ENCODE measurements around the gene CDH13. TPM values are rescaled to one million over a fixed set of nuclear protein-coding genes. Genes with fewer than 3 reads are reported as not detected.

The CDH13 gene
- total RNA-seq, 4 donors from 2014 or later: 3.1 to 13.5 (median 8.9) TPM

GRCh38 chr16:83164816-83165215 is 538.0 kb downstream of the CDH13 start:
- no peak for DNase-seq (ENCODE audit: extremely low spot score)
- Histone ChIP-seq H3K4me3 (no peak overlapping the region), H3K27me3 (no peaks in the 10 kb centered on the region), H3K27ac (replicated peaks in 1 of 4) (no peak overlapping the region), H3K4me1 (no peaks in the 10 kb centered on the region), H3K36me3 (no peaks in the 10 kb centered on the region), H3K9me3 (no peaks in the 10 kb centered on the region)
- intact Hi-C loops (cut with DNase I): no loop called here
- TF ChIP-seq EP300 (IDR thresholded peaks at IDR 0.05): no peak
- WGBS: 89% methylated on average over 3 of the region's 3 CpGs

- intact Hi-C loops (cut with DNase I): no loop called here
- TF ChIP-seq EP300 (IDR thresholded peaks at IDR 0.05): no peak
- no peak for TF ChIP-seq CTCF (IDR thresholded peaks at IDR 0.05)
- no peak for TF ChIP-seq POLR2AphosphoS5 (IDR thresholded peaks at IDR 0.05)
- no peak for TF ChIP-seq POLR2A (IDR thresholded peaks at IDR 0.05; ENCODE audit: low read depth)
- Histone ChIP-seq H3K27me3 (no peaks in the 10 kb centered on the region), H3K36me3 (no peaks in the 10 kb centered on the region), H3K27ac (replicated peaks in 1 of 4) (no peak overlapping the region), H3K4me1 (no peaks in the 10 kb centered on the region), H3K4me3 (no peak overlapping the region), H3K9me3 (no peaks in the 10 kb centered on the region)
- DNase-seq (ENCODE audit: extremely low spot score): no peak
- 57% methylated on average over 3 of the region's 3 CpGs for WGBS
Measured at GRCh38 chr16:83171396-83171795, 544.6 kb downstream of the CDH13 start.

- no peaks in the 10 kb centered on the region for H3K9me3 ChIP-seq
- no peak for DNase-seq (ENCODE audit: extremely low spot score)
- TF ChIP-seq POLR2AphosphoS5 (IDR thresholded peaks at IDR 0.05) (no peak), EP300 (IDR thresholded peaks at IDR 0.05) (no peak), CTCF (IDR thresholded peaks at IDR 0.05) (no peak), POLR2A (IDR thresholded peaks at IDR 0.05; ENCODE audit: low read depth) (no peak)
- H3K4me1 ChIP-seq: no peaks in the 10 kb centered on the region
- no peak overlapping the region for H3K27ac ChIP-seq (replicated peaks in 1 of 4)
- no peak overlapping the region for H3K4me3 ChIP-seq
- intact Hi-C loops (cut with DNase I): no loop called here
- no peaks in the 10 kb centered on the region for H3K27me3 ChIP-seq
- H3K36me3 ChIP-seq: no peaks in the 10 kb centered on the region
Measured at GRCh38 chr16:83174671-83175070, 547.9 kb downstream of the CDH13 start.

- no peaks in the 10 kb centered on the region for H3K27me3 ChIP-seq
- no peak for DNase-seq (ENCODE audit: extremely low spot score)
- intact Hi-C loops (cut with DNase I): no loop called here
- H3K9me3 ChIP-seq: no peaks in the 10 kb centered on the region
- no peak overlapping the region for H3K27ac ChIP-seq (replicated peaks in 1 of 4)
- 90% methylated on average over 4 of the region's 4 CpGs for WGBS
- no peaks in the 10 kb centered on the region for H3K36me3 ChIP-seq
- TF ChIP-seq POLR2AphosphoS5 (IDR thresholded peaks at IDR 0.05) (no peak), CTCF (IDR thresholded peaks at IDR 0.05) (no peak), POLR2A (IDR thresholded peaks at IDR 0.05; ENCODE audit: low read depth) (no peak), EP300 (IDR thresholded peaks at IDR 0.05) (no peak)
- no peaks in the 10 kb centered on the region for H3K4me1 ChIP-seq
- H3K4me3 ChIP-seq: no peak overlapping the region
Measured at GRCh38 chr16:83176802-83177201, 550.0 kb downstream of the CDH13 start.

- Histone ChIP-seq H3K36me3 (no peaks in the 10 kb centered on the region), H3K4me3 (no peak overlapping the region), H3K27me3 (peaks cover 0 to 5% (median 0%) of the 10 kb centered on the region in 4 donors), H3K27ac (replicated peaks in 1 of 4) (no peak overlapping the region), H3K9me3 (no peaks in the 10 kb centered on the region), H3K4me1 (no peaks in the 10 kb centered on the region)
- intact Hi-C loops (cut with DNase I): no loop called here
- 94% methylated on average over 6 of the region's 6 CpGs for WGBS
- no peak for TF ChIP-seq POLR2A (IDR thresholded peaks at IDR 0.05; ENCODE audit: low read depth)
- TF ChIP-seq EP300 (IDR thresholded peaks at IDR 0.05): no peak
- no peak for TF ChIP-seq CTCF (IDR thresholded peaks at IDR 0.05)
- no peak for TF ChIP-seq POLR2AphosphoS5 (IDR thresholded peaks at IDR 0.05)
- no peak for DNase-seq (ENCODE audit: extremely low spot score)
Measured at GRCh38 chr16:83185902-83186301, 559.1 kb downstream of the CDH13 start.

Data from esophagus muscularis mucosa (tissue), 4 donors.